B cell (primary cell): ENCODE measurements around the gene ZNF732. TPM values are rescaled to one million over a fixed set of nuclear protein-coding genes. Genes with fewer than 3 reads are reported as not detected.
"Not testable (repeated sequence)": the region's sequence is repeated elsewhere in the genome, so short reads cannot be mapped to it uniquely, and the experiment has no call there.

ENCODE experiments used
- ATAC-seq: fragments of 200-7000 bp; cut with Tn5 transposase; one replicate; pipeline ENCODE4 v1.10.0; 2021; ENCODE audit warnings: low read depth, mild to moderate bottlenecking, moderate number of reproducible peaks, moderate library complexity
- CTCF ChIA-PET: fragments of 350-600 bp; sonication (Branson Sonifier 250); formaldehyde crosslinking; loops from one replicate; lab custom pipeline; 2021; ENCODE audit warnings: antibody characterized with exemption, inconsistent platforms; lab: Charles Lee
- POLR2A ChIA-PET: fragments of 350-600 bp; sonication (Branson Sonifier 250); formaldehyde crosslinking; loops from one replicate; lab custom pipeline; 2021; ENCODE audit warnings: antibody characterized with exemption; lab: Charles Lee
- DNase-seq: peaks from one replicate; pipeline ENCODE4 v3.0.0; 2013
- H2AFZ ChIP-seq: 2 replicates; pipeline ENCODE4 v1.6.1; 2012; ENCODE audit warnings: mild to moderate bottlenecking, low read depth, low read length; ENCODE audit not compliant: insufficient read depth, poor library complexity, severe bottlenecking
- H3K27ac ChIP-seq, 2 donors: 1 replicate in 1 of 2; 2 replicates in 1 of 2; pipeline ENCODE4 v1.5.1; 2012 to 2013; ENCODE audit warnings: low read length in 2 of 2, mild to moderate bottlenecking in 2 of 2, moderate library complexity in 1 of 2
- H3K27me3 ChIP-seq, 4 experiments: fragments of 200-600 bp in 1 of 4; sonication (generic) in 1 of 4; replicated peaks in 1 of 4; 1 replicate in 2 of 4; 2 replicates in 2 of 4; pipeline versions ENCODE4 v1.6.1 to v1.7.0; 2013 to 2016; ENCODE audit warnings: low read length in 3 of 4, mild to moderate bottlenecking in 2 of 4, mixed read lengths in 1 of 4, moderate library complexity in 1 of 4; ENCODE audit not compliant: insufficient read depth in 4 of 4, control insufficient read depth in 3 of 4; ENCODE audit errors: control extremely low read depth in 1 of 4
- H3K36me3 ChIP-seq, 2 experiments: replicated peaks in 1 of 2; 1 replicate in 1 of 2; 2 replicates in 1 of 2; pipeline versions ENCODE4 v1.6.1 to v1.7.1; 2013; ENCODE audit warnings: low read length in 1 of 2; ENCODE audit not compliant: insufficient read depth in 2 of 2, control insufficient read depth in 1 of 2; ENCODE audit errors: control extremely low read depth in 1 of 2, extremely low read depth in 1 of 2
- H3K4me1 ChIP-seq, 2 donors: fragments of 200-600 bp in 1 of 2; sonication (generic) in 1 of 2; 1 replicate in 1 of 2; 2 replicates in 1 of 2; pipeline versions ENCODE4 v1.5.1 to v1.6.1; 2013 to 2017; ENCODE audit warnings: low read length in 2 of 2; ENCODE audit not compliant: control insufficient read depth in 2 of 2, insufficient read depth in 2 of 2
- H3K4me2 ChIP-seq: replicated peaks from 2 replicates; pipeline ENCODE3; 2012; ENCODE audit warnings: mild to moderate bottlenecking, low read depth, low read length; ENCODE audit not compliant: poor library complexity, severe bottlenecking
- H3K4me3 ChIP-seq, 5 experiments: fragments of 200-600 bp in 1 of 5; sonication (generic) in 1 of 5; 1 replicate in 3 of 5; 2 replicates in 2 of 5; pipeline versions ENCODE4 v1.5.1 to v1.7.0; 2011 to 2016; ENCODE audit warnings: low read length in 4 of 5, mild to moderate bottlenecking in 4 of 5, low read depth in 2 of 5, control low read depth in 1 of 5, moderate library complexity in 1 of 5; ENCODE audit not compliant: insufficient read depth in 1 of 5; ENCODE audit errors: control extremely low read depth in 1 of 5, extremely low read depth in 1 of 5
- H3K79me2 ChIP-seq: fragments of 200-600 bp; sonication (generic); one replicate; pipeline ENCODE4 v1.6.0; 2016; ENCODE audit warnings: low read length; ENCODE audit not compliant: control insufficient read depth, insufficient read depth
- H3K9ac ChIP-seq: fragments of 200-600 bp; sonication (generic); 2 replicates; pipeline ENCODE4 v1.6.1; 2017; ENCODE audit warnings: mild to moderate bottlenecking, low read length, moderate library complexity
- H3K9me3 ChIP-seq, 3 donors: one replicate each; pipeline versions ENCODE4 v1.6.1 to v1.7.1; 2013; ENCODE audit warnings: low read length in 2 of 3; ENCODE audit not compliant: control insufficient read depth in 2 of 3, insufficient read depth in 1 of 3; ENCODE audit errors: control extremely low read depth in 1 of 3
- H4K20me1 ChIP-seq: 2 replicates; pipeline ENCODE4 v1.6.0; 2012; ENCODE audit warnings: mild to moderate bottlenecking, low read length; ENCODE audit not compliant: insufficient read depth, control insufficient read depth, poor library complexity, severe bottlenecking
- H3K27ac Mint-ChIP-seq: one replicate; pipeline ENCODE4 v1.8.0; 2021; ENCODE audit warnings: mixed read lengths
- H3K27me3 Mint-ChIP-seq: one replicate; pipeline ENCODE4 v1.8.0; 2021; ENCODE audit warnings: mixed read lengths
- H3K4me1 Mint-ChIP-seq: one replicate; pipeline ENCODE4 v1.8.0; 2021; ENCODE audit warnings: mixed read lengths
- H3K4me3 Mint-ChIP-seq: one replicate; pipeline ENCODE4 v1.8.0; 2021; ENCODE audit warnings: mixed read lengths
- H3K9me3 Mint-ChIP-seq: one replicate; pipeline ENCODE4 v1.8.0; 2022; ENCODE audit warnings: mixed read lengths; ENCODE audit not compliant: insufficient read depth
- EZH2 ChIP-seq: IDR thresholded peaks from 2 replicates; pipeline ENCODE4 v1.6.1; 2012; ENCODE audit warnings: borderline replicate concordance, low read depth, mild to moderate bottlenecking, moderate library complexity, low read length; ENCODE audit not compliant: insufficient read depth, poor library complexity, severe bottlenecking
- WGBS: methylation state at CpG from one replicate; pipeline ENCODE4 v1.1.5; 2013; ENCODE audit warnings: missing lambda C conversion rate; ENCODE audit not compliant: insufficient coverage; 5-methylcytosine and 5-hydroxymethylcytosine counted together
- intact Hi-C: fragments of 100-400 bp; cut with micrococcal nuclease; formaldehyde crosslinking; loops from one replicate; pipeline ENCODE4 v1.10.0; 2022
- polyA plus RNA-seq: library from polyadenylated mRNA; depleted of rRNA; stranded (reverse); fragments of >200 nt; gene quantifications from 2 replicates; pipeline ENCODE4 v1.2.3, GENCODE V29; 2012
- total RNA-seq, 2 donors: library from RNA; stranded (reverse); fragments of 120-200 nt in 1 of 2; gene quantifications; 1 replicate in 1 of 2; 2 replicates in 1 of 2; pipeline versions ENCODE4 v1.2.3 to v1.2.4, GENCODE V29; 2013 to 2022
- TF ChIP-seq, protein P1 (sequence below): fragments of 200-600 bp; IDR thresholded peaks from one replicate; pipeline ENCODE4 v1.8.0; 2022; ENCODE audit warnings: antibody characterized with exemption, mild to moderate bottlenecking

Gene ZNF732
- total and polyA plus RNA-seq, 2 donors (not counting 1 experiment from before 2014, with no cell fraction given): not detected

DNA sequence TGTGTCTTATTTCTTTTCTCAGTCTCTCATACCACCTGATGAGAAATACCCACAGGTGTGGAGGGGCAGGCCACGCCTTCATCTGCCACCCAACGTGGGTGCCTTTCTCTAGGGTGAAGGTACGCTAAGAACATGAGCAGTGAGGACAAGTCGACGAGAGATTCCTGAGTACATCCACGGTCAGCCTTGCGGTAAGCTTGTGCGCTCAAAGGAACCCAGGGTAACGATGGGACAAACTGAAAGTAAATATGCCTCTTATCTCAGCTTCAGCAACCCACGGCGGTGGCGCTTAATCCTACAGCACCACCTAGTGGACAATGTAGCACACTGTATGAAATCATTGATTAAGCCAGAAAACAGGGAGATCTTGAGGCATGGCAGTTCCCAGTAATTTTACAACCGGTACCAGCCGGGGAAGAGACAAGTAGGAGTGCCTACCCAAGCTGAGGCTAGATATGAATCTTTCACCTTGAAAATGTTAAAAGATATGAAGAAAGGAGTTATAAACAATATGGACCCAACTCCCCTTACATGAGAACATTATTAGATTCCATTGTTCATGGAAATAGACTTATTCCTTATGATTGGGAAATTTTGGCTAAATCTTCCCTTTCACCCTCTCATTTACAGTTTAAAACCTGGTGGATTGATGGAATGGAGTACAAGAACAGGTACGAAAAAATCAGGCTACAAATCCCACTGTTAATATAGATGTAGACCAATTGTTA is 63.0 kb downstream of the ZNF732 start:
- Mint-ChIP-seq H3K4me1 (peaks cover 13% of the 10 kb centered on the region), H3K27me3 (no peaks in the 10 kb centered on the region), H3K4me3 (peak overlapping the region; percentile 92), H3K27ac (peak overlapping the region; percentile 92), H3K9me3 (peaks cover 8% of the 10 kb centered on the region)
- H3K4me1 ChIP-seq: peaks cover 5 to 13% of the 10 kb centered on the region in 2 donors
- peak overlapping the region; percentile 61 for H3K9ac ChIP-seq
- peak overlapping the region; percentile 57 to 70 for H3K27ac ChIP-seq
- TF ChIP-seq EZH2: no peak
- TF ChIP-seq, protein P1, sequence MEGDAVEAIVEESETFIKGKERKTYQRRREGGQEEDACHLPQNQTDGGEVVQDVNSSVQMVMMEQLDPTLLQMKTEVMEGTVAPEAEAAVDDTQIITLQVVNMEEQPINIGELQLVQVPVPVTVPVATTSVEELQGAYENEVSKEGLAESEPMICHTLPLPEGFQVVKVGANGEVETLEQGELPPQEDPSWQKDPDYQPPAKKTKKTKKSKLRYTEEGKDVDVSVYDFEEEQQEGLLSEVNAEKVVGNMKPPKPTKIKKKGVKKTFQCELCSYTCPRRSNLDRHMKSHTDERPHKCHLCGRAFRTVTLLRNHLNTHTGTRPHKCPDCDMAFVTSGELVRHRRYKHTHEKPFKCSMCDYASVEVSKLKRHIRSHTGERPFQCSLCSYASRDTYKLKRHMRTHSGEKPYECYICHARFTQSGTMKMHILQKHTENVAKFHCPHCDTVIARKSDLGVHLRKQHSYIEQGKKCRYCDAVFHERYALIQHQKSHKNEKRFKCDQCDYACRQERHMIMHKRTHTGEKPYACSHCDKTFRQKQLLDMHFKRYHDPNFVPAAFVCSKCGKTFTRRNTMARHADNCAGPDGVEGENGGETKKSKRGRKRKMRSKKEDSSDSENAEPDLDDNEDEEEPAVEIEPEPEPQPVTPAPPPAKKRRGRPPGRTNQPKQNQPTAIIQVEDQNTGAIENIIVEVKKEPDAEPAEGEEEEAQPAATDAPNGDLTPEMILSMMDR: peak; percentile 88
- ChIA-PET CTCF (interaction anchor here (0.6 to 2.0 kb wide), 9 partner anchors 64 to 745 kb away, joined by 3 to 7 read pairs (median 3); partner anchors contain the start of genes IDUA and ZNF718), POLR2A (no interaction called here)
- H3K27me3 ChIP-seq: no peaks in the 10 kb centered on the region
- WGBS: 2% methylated on average over 11 of the region's 15 CpGs
- no peaks in the 10 kb centered on the region for H4K20me1 ChIP-seq
- peak overlapping the region; percentile 77 for H2AFZ ChIP-seq
- intact Hi-C loops: loop anchor here (5.0 to 10.0 kb wide), 4 partner anchors 120 to 1110 kb away; partner anchors contain the start of genes IDUA and ZNF718
- H3K4me2 ChIP-seq: peak overlapping the region; percentile 67
- ATAC-seq: peak; percentile 95
- DNase-seq: peak; percentile 87
- H3K36me3 ChIP-seq: no peaks in the 10 kb centered on the region
- no peaks in the 10 kb centered on the region for H3K79me2 ChIP-seq
- peaks cover 2 to 9% (median 3%) of the 10 kb centered on the region in 3 donors for H3K9me3 ChIP-seq
- peak overlapping the region in 4 of 5 experiments; percentile 40 to 72 (median 50) for H3K4me3 ChIP-seq

DNA sequence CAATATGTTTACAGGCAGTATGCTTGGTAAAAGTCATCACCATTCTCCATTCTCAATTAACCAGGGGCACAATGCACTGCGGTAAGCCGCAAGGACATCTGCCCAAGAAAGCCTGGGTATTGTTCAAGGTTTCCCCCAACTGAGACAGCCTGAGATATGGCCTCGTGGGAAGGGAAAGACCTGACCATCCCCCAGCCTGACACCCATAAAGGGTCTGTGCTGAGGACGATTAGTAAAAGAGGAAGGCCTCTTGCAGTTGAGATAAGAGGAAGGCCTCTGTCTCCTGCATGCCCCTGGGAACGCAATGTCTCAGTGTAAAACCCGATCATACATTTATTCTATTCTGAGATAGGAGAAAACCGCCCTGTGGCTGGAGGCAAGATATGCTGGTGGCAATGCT is 63.9 kb downstream of the ZNF732 start:
- H3K79me2 ChIP-seq, H4K20me1 ChIP-seq, POLR2A ChIA-PET, H3K27me3 ChIP-seq, H3K9me3 Mint-ChIP-seq, CTCF ChIA-PET, H3K4me2 ChIP-seq, H3K27me3 Mint-ChIP-seq, H3K4me3 ChIP-seq, ATAC-seq, H3K36me3 ChIP-seq, H3K9me3 ChIP-seq: not testable (repeated sequence)
- Mint-ChIP-seq H3K27ac (peak overlapping the region; percentile 92), H3K4me1 (peaks cover 13% of the 10 kb centered on the region), H3K4me3 (peak overlapping the region; percentile 92)
- Histone ChIP-seq H3K27ac (peak overlapping the region; percentile 57 to 70), H3K4me1 (peaks cover 5 to 13% of the 10 kb centered on the region in 2 donors), H2AFZ (peak overlapping the region; percentile 77), H3K9ac (peak overlapping the region; percentile 61)
- peak; percentile 14 for DNase-seq
- intact Hi-C loops: loop anchor here (5.0 to 10.0 kb wide), 4 partner anchors 119 to 1111 kb away; partner anchors contain the start of genes IDUA and ZNF718
- no CpG with 5 or more reads among the region's 7 CpGs for WGBS
